Activated CD8-positive, alpha-beta memory T cell treated with anti-CD3 and anti-CD28 coated beads, Interleukin-2, amount 50 U/mL, for 4 hours (primary cell): ENCODE measurements around the gene PDLIM4.

Experiments used
- DNase-seq: peaks from one replicate; pipeline ENCODE4 v3.0.0-alpha.2; 2020

The PDLIM4 gene

DNA sequence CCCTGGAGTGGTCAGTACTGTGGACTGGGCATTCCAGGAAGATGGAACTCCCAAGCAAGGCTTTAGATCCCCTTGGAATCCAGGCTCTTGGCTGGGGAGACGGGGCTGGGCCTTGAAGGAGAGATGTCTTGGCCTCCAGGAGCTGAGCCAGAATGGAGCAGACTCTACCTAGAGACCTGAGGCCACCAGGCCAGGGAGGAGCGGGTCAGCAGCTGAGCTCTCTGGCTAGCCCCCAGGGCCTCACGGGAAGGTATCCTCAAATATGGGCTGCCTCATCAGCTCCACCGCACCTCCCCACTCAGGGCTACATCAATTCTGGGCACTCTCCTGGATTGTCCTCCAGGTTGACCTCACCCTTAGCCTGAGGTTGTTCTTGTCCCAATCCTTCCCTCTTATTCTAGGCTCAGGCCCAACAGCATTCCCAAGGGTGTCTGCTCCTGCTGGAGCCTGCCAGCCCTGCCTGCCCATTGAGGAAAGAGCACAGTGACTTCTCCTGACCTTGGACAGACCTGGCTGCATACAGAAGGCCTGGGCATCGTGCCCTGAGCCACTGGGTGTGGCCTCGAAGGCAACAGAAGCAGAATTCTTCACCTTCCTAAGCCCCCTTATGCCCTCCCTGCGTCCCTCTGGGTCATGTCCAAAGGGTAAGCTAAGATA lies 3.0 kb upstream of the PDLIM4 start:
- no peak for DNase-seq

DNA sequence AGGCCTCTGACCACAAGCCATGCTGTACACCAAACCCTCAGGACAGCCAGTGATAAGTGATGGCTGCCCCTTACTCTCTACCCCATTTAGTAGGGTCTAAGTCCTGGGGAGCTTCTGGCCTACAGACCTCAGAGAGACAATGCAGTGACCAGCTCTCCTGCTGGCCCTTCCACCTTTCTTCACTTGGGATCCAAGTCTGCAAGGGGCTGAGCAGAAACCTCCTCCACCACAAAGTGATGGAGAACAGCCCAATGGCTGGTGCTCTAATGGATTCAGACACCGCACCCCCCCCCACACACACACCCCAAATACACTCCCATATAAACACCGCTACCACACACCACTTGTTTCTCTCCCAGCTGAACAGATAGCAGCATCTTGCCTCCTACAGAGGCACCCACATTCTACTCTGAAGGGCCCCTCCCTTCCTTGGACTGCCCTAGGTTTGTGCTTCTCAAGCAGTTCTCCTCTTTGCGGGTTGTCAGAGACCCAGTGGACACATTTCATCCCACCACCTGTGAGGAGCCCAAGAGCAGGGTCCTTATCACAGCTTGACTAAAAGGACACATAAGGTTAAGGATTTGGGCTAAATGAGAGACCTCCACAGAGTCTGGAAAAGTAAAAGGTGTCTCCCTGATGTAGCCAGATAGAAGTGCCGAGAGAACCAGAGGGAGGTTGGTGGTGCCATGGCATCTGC lies 1.3 kb upstream of the PDLIM4 start:
- no peak for DNase-seq

DNA sequence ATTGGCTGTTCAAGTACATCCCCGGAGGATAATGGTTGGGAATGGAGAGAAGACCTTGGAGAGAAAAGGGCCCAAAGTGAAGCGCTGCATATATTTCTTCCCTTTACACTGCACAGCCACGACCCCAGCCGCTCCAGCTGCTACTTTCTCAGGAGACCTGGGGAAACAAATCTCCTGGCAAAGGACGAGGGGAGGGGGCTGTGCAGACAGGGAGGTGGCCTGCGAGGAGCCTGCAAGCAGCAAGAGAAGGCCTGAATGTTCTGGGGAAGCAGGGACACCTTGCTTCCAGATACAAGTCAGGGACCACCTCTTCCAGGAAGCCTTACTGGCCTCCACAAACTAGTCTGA lies 739 bp upstream of the PDLIM4 start:
- DNase-seq, result no peak

DNA sequence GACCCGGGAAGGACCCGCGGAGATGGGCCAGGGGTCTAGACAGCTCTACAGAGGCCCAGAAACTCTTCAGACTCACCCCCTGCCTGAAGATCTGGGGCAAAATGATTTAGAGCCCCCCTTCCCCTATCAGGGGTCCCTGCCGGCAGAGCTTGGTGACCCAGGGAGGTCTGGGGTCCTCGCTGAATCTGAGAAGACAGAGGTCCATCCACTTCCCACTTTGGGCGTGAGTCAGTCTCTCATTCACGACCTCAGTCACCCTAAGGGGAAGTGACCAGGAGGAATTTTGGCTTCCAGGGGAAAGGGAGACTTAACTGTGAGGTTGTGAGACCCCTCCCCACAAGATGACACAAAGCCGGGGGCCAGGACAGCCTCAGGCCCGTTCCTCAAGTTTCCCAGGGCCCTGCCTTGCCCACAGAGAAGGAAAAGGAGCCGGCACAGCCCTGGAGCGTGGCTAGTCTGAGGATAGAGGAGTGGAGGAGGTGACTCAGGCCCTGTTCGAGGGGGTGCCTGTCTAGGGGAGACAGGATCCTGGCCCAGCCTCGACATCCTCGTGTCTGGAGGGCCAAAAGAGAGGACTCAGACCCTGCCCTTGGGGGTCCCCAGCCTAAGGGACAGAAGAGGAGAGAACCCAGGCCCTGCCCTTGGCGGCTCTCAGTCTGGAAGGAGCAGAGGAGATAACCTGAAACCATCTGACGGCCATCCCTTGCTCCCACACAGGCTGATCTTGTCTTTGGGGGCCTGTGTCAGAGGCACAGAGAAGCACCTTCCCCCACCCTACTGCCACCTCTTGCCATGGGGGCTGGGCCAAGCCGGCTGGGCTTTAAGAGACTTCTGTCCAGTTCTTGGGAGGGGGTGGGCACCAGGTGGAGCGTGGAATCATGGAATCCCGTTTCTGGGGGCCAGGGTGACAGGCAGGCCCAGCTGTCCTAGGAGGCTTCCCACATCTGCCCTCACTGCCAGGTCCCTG lies 889 bp downstream of the PDLIM4 start:
- DNase-seq, result peak; percentile 14

DNA sequence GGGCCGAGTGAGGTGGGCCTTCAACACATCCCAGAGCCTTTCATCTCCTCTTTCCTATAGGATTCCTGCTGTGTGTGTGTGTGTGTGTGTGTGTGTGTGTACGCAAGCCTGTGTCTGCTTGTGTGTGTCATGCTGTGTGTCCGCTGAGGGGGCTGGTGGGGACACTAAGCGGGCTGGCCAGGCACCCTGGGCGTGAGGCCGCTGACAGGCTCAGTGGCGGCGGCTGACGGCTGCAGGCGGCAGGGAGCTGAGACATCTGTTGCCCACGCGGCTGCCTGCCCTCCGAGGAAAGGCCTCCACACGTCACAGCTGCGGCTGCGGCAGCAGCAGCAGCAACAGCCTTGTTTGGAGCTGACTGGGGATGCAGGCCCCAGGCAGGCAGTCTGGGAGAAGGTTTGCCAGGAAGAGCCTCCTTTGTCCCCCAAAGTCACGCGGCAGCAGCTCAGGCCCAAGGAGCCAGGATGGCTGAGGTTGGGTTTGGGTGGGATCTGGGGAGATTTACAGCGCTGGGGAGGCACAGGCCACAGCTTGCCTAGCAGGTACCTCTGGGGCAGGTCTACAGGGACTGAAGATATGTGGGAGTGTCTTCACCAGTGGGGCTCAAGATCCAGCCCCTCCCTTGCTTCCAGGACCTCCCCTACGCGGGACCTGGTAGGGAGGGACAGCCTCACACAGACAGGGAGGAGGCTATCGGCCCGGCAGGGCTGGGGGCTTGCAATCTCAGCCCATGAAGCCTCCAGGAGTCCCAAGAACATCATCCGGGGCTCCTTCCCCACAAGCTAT lies 1.8 kb downstream of the PDLIM4 start:
- DNase-seq, result peak; percentile 9

DNA sequence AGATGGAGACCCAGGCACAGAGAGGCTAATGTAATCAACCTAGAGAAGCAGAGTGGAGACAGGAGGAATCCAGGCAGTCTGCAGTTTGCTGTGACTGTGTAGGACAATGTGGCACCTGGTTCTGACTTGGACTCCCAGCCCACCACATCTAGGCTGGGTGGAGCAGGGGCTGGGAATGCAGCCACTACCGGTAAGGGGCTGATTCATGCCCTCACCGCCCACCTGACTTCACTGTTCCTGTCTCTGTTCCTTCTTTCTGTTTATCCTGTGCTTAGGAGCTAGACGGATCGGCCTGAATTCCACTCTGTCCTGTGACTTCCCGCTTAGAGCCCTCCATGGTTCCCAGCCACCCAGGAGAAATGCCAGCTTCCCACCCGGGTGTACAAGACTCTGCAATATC lies 2.6 kb downstream of the PDLIM4 start:
- peak; percentile 11 for DNase-seq

DNA sequence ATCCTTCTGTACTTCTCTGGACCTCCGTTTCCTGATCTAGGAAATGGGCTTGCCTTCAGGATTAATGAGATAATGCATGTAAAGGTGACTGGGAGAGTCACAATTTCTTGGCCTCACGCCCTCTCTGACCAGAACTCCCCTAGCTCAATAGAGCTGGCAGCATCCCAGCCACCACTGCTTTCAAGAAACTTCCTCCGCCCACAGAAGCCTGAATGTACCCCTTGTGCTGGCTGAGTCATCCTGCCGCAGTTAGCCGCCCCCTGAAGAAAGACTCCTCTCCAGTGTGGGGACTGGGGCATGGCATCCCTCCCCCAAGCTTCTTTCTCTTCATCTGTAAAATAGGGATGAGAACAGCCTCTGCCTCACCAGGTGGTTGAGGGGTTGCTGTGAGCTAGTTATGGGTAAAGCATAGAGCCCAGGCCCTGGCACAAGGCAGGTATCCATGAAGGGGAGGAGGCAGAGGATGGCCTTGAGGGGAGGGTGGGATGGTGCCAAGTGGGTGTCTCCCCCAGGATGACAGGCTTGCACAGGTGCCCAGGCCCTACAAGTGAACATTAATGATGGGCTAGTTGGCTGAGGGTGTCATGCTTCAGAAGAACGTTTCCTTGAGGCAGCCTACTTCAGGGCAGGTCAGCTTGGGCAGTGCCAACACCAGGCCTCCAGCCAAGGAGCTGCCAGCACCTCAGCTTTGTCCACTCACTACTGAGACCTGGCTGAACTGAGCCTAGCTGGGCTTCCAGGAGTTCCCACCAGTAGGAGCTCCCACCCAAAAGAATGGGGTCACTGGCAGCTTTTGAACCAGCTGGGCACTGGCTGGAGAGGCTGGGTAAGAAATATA lies 3.4 kb downstream of the PDLIM4 start:
- peak; percentile 53 for DNase-seq

DNA sequence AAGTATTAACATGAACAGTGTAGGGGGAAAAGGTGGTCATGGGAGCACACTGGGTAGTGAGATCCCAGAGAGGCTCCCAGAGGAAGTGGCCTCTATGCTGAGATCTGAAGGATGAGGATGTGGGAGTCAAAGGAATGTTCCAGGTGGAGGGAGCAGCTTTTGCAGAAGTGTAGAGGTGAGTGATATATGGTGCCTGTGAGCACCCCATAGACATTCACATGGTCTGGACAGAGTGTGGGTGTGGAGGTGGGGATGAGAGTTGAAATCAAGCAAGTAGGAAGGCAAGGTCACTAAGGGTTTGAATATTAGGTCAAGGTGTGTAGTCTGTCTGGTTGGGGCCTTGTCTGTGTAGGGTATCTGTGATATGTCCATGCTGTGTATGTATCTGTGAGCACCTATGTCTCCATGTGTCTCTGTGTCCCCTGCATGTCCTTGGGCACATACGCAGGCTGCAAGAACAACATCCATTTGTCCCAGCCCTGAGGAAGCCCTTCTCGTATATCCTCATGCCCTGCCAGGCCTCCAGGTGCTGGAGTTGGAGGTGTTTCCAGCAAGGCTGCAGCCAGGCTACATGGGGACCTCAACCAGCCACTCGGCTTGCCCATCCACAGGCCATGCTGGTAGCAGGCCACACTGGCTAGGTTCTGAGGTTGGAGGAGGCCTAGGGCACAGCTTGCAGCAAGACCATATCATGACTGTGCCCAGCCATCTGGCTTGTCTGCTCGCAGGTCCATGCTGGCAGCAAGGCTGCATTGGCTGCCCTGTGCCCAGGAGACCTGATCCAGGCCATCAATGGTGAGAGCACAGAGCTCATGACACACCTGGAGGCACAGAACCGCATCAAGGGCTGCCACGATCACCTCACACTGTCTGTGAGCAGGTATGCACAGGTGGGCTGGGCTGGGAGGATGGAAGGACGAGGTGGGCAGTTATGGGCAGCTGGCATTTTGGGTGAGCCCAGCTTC lies 4.7 kb downstream of the PDLIM4 start:
- DNase-seq, result peak; percentile 12

DNA sequence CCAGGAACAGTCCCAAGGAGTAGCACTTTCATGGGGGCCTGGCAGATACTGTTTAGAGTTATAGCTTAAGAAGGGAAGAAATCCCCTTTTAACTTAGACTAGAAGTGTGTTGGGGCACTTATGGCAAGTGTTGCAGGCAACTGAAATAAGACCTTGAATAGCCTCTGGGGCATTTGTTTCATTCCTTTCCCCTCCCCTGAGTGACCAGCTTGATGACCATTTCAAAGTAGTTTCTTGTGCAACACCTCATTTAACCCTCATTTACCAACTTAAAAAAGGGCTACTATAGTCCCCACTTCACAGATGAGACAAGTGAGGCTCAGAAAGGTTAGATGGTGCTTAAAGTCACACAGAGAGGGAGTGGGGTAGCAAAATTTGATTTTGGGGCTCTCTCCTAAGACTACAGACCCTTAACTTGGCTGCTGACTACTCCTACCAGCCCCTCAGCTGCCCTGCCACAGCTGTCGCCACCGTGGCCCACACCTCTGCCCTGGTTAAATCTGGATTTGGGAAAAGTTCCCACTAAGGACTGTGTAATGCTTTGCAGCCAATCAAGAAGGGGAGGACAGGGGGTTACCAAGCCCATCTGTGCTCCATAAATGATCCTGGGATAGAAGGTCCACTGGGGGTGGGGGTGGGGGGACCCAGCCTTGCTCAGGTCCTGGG lies 5.5 kb downstream of the PDLIM4 start:
- DNase-seq, result no peak

DNA sequence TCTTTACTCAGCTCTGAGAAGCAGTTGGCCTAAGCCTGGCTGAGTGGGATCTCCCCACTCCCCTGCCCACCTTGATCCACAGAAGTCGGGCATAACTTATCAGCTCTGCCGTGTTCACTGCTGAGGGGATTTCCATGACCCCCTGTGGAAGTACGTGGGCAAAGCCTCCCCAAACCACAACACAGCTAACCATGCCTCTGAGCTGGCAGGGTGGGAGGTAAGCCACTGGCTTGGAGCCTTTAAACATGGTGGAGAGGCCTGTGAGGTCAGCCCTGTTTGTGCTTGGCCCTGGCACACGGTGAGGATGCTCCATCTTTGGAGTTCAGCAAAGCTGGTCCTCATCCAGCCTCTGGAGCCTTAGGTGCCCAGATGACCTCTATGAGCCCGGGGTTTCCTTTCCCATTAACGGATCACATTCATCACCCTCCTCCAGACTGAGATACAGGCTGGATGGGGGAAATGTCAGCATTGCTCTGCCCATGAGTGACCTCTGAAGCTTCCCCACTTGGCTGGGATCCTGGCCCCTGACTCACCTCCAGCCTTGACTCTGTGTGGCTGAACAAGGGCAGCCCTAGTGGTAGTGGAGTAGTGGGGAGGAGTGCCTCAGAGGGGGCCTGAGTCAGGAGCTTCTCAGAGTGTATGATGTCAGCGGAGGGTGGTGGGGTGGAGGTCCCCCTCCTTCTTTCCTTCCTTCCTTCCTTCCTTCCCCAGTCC lies 6.2 kb downstream of the PDLIM4 start:
- no peak for DNase-seq

DNA sequence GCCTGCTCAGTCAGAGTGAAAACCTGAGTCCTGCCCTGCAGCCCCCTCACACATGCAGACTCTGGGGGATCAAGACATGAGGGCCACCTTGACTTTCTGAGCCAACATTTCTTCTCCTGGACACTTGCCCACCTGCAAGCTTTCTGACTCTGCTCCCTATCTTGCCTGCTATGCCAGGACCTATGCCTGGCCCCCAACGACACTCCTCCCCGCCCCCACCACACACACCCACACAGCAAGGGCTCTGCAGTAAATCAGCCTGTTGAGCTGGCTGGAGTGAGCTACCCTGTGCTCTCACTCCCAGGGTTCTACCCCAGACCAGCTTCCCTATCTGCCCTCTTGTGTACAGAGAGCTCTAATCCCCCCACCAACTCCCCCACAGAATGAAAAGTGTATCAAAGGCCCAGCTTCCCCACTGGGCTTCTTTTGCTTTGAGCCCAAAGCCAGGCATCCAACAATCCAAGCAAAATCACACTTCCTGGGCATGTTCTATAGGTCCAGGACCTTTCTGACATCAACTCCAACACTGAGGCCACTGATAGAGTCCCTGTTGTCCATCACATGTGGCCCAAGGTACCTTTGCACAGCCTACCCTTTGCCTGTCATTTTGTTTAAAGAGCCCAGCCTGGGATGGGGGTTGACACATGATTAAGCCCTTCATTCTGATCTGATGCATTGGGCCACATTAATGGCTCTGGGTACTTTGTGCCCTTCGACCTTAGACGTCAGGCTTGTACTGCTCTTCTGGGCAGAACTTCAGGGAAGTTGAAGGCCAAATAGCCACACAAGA lies 7.2 kb downstream of the PDLIM4 start:
- DNase-seq, result no peak

DNA sequence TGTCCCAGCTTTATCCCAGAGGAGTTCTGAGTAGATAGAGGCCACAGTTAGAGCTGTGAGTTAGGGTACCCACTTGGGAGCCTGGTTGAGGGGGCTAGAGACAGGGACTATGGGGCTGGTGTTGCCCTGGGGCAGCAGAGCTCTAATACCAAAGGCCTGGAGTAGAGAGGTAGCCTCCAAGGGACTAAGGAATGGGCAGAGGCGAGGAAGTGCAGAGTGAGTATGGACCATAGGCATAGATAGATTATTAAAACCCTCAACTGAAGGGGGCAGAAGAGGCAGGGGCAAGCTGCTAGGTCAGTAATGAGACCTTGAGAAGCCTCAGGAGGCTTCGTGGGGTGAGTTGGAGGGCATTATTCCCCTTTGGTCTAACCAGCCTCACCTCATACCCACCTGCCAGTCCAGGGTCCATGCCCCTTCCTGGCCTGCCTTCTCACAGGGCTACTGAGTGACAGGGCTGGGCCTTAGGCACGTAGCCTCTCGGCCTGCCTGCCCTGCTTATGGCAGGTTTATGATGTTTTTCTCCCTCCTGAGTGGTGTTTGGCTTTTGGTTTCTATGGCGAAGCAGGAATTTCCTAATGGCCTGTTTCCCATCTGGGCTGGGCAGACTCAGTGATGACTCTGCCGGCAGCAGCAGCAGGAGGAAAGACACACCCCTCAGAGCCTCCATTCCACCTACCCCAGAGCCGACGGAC lies 8.0 kb downstream of the PDLIM4 start:
- no peak for DNase-seq

DNA sequence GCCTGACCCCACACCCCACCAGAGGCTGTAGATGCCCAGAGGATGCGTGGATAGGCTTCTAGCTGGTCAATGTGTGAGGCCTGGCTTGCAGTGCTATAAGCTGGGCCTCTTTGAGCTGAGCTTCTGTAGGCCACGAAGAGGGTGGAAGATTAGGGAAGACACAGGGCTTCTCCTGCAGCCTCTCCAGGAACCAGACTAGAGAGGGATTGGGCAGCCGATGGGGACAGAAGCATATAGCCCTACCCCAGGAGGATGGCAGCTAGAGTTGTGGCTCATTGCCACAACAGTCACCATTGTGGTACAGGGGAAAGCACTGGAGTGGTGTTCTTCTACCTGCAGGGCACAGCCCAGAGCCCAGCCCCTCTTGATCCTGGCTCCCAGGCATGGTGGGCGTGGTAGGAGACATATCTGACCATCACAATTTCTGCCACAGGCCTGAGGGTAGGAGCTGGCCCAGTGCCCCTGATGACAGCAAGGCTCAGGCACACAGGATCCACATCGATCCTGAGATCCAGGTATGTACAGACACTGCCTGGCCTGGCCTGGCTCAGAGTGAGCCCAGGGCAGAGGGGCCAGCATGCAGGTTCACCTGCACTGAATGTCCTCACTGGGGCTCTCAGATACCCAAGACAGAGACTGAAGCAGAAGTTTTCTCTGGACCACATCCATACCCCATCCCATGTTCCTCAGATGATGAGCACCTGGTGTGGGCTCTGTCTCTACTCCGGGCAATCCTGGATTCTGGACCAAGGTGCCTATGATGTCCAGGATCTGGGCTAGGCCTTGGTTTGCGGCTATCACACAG lies 8.7 kb downstream of the PDLIM4 start:
- no peak for DNase-seq

DNA sequence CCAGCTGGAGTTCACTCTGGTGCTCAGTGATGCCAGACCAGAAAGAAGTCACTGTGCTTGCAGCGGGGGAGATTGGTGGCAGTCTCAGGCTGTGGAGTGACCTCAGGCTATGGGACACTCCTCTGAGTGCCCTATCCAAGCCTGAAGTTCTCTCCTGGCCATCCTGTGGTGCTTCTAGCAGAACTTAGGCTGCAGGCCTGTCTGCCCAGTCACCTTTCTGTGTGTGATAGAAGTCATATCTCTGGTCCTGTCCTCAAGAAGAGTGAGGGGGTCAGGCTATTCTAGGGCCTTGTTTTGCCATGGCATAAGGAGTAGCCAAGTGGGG lies 9.3 kb downstream of the PDLIM4 start:
- no peak for DNase-seq

DNA sequence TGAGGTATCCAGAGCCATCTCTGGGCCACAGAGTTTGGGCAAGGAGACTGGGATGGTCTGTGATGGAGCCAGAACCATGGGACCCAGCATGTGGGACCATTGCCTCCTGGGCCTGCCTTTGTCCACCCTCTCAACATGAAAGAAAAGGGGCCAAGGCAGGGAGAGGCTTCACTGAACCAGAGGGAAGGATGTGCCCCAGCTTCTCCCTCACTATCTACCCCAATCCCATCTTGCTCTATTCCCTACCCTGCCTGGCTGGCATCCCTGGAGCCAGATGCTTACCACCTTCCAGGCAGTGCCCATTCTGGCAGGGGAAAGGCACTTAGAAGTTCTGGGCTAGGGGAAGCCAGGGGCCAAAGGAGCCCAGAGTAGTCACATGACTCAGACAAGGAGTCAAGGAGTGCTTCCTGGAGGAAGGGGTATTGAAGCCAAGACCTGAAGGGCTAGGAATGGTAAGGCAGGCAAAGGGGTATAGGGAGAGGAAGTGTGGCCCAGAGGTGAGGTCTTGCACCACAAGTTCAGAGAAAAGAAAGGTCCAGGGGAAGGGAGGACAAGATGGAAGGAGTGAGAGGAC lies 9.8 kb downstream of the PDLIM4 start:
- no peak for DNase-seq

DNA sequence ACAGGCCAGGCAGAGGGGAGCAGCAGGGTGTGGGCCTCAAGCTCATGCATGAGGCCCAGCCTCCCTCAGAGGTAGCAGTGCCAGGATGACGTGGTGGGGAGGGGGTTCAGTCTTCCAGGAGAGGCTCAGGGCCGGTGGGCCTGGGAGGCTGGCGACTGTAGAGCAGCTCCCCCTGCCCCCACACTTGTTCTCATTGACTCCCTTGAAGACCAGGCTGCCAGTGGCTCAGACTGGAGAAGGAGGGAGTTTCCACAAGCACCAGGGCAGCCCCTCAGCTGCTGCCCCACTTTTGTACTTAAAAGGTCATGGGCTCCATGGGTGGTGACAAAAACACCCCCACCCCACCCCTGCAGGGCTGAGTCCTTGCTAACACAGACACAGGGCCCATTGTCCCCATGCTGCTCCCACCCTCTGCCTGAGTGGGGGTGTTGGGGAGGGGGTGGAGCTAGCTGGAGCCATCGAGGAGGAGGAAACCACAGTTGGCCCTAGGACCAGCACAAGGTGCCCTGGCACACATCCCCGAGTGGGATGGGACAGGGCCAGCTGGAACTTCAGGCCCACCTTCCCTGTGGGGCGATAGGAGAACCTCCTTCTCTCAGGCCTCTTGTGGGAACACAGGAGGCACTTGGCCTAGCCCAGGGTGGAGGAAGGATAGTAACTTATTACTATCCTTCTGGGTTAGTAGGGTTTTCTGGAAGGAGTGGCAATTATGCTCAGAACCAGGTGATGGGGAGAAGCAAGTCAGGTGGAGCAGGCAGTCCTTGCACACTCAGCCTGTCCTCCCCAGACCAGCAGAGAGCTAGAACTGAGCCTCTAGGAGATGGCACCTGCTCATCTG lies 10.7 kb downstream of the PDLIM4 start:
- no peak for DNase-seq
